GM12865 (cell line): ENCODE measurements around the gene SUCO.

Experiments used
- DNase-seq: peaks from one replicate; pipeline ENCODE4 v3.0.0; 2010; ENCODE audit warnings: low read depth
- H3K4me3 ChIP-seq: 2 replicates; pipeline ENCODE4 v1.5.1; 2011; ENCODE audit warnings: mild to moderate bottlenecking, low read depth, low read length, control low read depth
- TF ChIP-seq, protein P1 (sequence below): IDR thresholded peaks from 2 replicates; pipeline ENCODE4 v1.5.1; 2011; ENCODE audit warnings: low read length, control low read depth, low read depth, inconsistent platforms; ENCODE audit not compliant: insufficient read depth; ENCODE audit errors: missing control alignments

The SUCO gene, protein sequence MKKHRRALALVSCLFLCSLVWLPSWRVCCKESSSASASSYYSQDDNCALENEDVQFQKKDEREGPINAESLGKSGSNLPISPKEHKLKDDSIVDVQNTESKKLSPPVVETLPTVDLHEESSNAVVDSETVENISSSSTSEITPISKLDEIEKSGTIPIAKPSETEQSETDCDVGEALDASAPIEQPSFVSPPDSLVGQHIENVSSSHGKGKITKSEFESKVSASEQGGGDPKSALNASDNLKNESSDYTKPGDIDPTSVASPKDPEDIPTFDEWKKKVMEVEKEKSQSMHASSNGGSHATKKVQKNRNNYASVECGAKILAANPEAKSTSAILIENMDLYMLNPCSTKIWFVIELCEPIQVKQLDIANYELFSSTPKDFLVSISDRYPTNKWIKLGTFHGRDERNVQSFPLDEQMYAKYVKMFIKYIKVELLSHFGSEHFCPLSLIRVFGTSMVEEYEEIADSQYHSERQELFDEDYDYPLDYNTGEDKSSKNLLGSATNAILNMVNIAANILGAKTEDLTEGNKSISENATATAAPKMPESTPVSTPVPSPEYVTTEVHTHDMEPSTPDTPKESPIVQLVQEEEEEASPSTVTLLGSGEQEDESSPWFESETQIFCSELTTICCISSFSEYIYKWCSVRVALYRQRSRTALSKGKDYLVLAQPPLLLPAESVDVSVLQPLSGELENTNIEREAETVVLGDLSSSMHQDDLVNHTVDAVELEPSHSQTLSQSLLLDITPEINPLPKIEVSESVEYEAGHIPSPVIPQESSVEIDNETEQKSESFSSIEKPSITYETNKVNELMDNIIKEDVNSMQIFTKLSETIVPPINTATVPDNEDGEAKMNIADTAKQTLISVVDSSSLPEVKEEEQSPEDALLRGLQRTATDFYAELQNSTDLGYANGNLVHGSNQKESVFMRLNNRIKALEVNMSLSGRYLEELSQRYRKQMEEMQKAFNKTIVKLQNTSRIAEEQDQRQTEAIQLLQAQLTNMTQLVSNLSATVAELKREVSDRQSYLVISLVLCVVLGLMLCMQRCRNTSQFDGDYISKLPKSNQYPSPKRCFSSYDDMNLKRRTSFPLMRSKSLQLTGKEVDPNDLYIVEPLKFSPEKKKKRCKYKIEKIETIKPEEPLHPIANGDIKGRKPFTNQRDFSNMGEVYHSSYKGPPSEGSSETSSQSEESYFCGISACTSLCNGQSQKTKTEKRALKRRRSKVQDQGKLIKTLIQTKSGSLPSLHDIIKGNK (N-terminal part only)

DNA sequence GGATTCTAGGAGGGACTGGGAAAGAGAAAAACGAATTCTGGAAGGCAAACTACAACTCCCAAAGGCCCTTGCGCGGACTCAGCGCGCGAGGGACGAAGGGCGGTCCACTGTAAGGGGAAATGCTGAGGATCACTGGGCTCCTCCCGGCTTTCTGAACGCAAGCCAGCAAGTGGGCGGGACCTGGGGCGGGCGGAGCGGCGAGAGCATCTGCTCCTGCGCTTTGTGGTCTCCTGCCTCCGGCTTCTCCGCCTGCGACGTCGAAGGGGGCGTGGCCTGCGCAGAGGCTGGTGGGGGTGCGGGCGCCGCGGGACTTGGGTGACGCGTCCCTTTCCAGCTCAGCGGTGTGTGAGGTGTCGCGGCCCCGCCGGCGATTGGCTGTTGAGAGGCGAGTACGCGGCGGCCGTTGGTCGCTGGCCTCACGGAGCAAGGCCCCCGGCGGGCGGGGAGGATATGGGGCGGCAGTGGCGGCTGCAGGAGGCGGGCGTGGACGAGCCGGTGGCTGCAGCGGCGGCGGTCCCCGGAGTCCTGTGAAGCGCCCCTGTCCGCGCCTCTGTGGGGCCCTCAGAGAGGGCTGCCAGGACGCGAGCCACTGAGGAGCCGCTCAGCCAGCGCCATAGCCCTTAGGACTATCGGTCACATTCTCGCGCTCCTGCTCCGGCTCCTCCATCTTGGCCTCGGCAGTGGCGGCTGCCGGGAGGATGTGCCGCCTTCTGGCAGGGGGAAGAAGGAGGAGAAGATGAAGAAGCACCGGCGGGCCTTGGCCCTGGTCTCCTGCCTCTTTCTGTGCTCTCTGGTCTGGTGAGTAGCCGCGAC is at the start of gene SUCO:
SUCO (plus strand) TSS at position 451 of the 813 bp plus-strand sequence; CDS start at position 737, 286 bp downstream.
- DNase-seq, result peak; percentile 100
- TF ChIP-seq, protein P1, sequence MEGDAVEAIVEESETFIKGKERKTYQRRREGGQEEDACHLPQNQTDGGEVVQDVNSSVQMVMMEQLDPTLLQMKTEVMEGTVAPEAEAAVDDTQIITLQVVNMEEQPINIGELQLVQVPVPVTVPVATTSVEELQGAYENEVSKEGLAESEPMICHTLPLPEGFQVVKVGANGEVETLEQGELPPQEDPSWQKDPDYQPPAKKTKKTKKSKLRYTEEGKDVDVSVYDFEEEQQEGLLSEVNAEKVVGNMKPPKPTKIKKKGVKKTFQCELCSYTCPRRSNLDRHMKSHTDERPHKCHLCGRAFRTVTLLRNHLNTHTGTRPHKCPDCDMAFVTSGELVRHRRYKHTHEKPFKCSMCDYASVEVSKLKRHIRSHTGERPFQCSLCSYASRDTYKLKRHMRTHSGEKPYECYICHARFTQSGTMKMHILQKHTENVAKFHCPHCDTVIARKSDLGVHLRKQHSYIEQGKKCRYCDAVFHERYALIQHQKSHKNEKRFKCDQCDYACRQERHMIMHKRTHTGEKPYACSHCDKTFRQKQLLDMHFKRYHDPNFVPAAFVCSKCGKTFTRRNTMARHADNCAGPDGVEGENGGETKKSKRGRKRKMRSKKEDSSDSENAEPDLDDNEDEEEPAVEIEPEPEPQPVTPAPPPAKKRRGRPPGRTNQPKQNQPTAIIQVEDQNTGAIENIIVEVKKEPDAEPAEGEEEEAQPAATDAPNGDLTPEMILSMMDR, result no peak
- peak within 1 kb of the TSS; percentile 91 for H3K4me3 ChIP-seq

DNA sequence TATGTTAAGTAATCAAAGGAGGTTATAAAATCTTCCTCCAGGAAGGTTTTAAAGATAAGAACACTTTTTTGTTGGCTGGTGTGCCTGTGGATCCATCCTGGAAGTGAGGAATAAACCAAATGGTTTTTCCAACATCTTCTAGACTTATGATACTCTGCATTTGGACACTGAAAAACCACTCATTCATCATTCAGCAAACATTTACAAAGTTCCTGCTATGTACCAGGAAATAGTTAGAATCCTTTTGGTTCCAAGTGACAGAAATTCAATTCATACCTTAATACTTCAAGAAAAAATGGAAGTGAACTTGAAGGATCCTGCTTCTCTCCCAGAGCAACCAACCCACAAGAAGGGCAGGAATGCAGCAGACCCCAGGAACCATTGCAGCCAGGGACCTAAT is 49.5 kb upstream of the SUCO start:
- TF ChIP-seq, protein P1, result no peak
- H3K4me3 ChIP-seq, result no peak overlapping the region
- DNase-seq, result no peak

DNA sequence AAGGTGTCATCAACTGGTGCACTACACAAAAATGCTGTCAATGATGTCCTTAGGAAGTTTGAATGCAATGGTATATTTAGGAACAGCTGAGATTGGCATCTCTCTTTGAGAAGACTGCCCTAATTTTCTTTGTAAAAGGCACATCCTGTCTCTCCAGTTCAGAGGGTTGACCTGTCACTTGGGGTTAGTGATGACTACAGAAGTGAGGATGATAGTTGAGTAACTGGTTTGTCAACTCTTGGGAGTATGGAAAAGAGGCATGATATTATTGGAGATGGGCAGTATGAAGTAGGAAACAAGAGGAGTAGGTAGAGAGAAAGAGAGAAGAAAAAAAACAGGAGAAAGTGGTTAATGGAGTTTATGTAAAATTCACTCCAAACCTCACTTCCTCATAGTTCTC is 48.7 kb upstream of the SUCO start:
- no peak for DNase-seq
- no peak overlapping the region for H3K4me3 ChIP-seq
- TF ChIP-seq, protein P1, result no peak

DNA sequence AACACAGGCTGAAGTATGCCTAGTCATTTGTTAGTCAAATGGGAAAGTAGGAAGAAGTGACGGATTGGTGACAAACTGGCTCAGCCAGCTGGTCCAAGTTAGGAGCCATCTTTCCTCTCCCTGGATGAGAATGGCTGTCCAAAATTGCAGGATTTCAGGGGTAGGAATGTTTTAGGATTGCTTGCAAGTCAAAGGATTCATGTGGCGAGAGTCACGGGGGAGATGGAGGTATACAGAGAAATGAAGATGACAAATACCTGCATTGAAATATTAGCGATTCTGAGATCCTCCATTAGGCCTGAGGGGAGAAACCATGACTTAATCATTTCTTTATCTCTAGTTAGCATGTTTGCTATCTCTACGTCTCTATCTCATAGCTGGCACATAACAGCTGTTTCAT is 47.3 kb upstream of the SUCO start:
- no peak for DNase-seq
- TF ChIP-seq, protein P1, result no peak
- no peak overlapping the region for H3K4me3 ChIP-seq

DNA sequence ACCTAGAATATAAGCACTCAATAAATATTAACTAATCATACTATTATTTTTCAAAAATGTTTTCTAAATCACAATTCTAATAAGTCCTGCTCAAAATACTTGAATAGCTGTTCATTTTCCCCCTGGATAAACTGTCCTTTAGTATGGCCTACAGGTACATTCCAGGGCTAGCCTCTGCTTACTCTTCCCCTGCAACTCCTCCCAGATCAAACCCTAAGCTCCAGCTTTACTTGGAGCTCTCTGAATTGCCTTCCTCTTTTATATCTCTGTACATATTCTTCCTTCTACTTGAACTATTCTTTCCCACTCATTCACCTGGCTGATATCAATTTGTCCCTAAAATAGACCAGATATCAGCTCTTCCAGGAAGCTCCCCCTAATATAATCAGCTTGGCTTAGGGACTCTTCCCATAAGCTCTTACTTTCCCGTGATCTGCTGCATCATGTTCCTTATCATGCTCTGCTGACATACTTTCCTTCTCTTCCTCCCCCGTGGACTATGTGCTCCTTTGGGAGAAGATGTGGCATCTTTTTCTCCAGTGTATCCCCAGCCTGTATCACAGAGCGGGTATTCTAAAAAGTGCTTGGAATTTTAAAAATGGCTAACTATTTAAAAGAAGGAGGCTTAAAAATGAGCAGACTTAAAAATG is 46.0 kb upstream of the SUCO start:
- TF ChIP-seq, protein P1, result no peak
- DNase-seq, result no peak
- H3K4me3 ChIP-seq, result no peak overlapping the region
